SKM-1 (cell line): ENCODE measurements around the gene SASH1.

Experiments used
- DNase-seq: peaks from one replicate; lab custom pipeline; 2025; ENCODE audit not compliant: unreplicated experiment; lab: John Stamatoyannopoulos, UW

Gene SASH1

DNA sequence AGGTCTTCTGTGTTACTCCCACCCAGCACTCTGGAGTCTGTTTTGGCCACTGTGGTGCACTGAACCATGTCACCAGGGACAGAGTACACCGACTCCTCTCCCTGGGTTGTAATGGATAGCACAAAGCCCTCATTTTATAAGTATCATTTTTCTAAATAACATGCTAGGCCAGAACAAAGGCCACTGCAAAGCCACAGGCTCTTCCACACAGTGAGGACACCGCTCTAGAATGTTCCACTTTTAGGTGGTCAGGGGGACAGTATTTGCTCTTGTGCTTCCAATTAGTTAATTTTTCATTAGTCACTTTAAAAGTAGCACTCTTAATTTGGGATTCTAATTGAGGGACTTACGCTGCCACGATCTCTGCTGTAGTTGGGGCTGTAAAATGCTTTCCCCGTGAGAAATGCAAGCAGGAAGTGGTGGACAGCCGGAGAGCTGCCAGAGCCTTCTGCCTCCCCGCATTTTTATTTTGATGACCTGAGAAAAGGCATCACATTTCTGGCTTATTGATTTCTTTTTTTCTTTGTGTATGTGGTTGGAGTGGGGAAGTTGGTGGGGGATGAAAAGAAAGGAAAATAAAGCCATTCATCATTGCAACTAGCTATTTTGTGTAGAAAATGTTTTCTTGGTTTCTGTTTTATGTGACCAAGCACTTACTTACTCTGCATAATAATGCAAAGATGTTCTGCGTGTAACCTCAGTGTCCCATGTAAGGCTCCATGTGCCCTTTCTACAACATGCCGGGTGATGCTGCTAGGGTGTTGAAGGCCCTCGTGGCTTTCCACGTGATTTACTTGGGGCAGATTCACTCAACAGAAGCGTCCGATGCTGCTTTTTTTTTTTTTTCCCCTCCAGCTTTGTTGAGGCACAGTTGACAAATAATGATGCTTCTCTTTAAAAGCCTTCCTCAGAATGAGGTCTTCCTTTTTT lies 195.9 kb downstream of the SASH1 start:
- no peak for DNase-seq

DNA sequence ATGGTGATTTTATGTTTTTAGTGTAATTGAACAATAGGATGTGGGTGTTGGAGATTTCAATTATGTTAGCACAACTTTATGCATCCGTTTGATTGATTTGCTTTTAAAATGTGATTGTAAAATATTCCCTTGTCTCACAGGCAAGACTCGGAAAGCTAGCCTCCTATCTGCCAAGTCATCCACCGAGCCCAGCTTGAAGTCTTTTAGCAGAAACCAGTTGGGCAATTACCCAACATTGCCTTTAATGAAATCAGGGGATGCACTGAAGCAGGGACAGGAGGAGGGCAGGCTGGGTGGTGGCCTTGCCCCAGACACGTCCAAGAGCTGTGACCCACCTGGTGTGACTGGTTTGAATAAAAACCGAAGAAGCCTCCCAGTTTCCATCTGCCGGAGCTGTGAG lies 200.9 kb downstream of the SASH1 start:
- no peak for DNase-seq

DNA sequence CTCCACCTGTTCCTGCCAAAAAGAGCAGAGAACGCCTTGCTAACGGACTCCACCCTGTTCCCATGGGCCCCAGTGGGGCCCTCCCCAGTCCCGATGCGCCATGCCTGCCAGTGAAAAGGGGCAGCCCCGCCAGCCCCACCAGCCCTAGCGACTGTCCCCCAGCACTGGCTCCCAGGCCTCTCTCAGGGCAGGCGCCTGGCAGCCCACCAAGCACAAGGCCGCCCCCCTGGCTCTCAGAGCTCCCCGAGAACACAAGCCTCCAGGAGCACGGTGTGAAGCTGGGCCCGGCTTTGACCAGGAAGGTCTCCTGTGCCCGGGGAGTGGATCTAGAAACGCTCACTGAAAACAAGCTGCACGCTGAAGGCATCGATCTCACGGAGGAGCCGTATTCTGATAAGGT lies 201.8 kb downstream of the SASH1 start:
- DNase-seq = no peak

GRCh38 chr6:148545901-148546300 lies 203.3 kb downstream of the SASH1 start:
- DNase-seq = no peak

GRCh38 chr6:148547110-148547509 lies 204.5 kb downstream of the SASH1 start:
- no peak for DNase-seq

- DNase-seq = no peak
Measured at GRCh38 chr6:148548065-148548748, 205.6 kb downstream of the SASH1 start.

GRCh38 chr6:148548749-148549140 lies 206.1 kb downstream of the SASH1 start:
- no peak for DNase-seq

DNA sequence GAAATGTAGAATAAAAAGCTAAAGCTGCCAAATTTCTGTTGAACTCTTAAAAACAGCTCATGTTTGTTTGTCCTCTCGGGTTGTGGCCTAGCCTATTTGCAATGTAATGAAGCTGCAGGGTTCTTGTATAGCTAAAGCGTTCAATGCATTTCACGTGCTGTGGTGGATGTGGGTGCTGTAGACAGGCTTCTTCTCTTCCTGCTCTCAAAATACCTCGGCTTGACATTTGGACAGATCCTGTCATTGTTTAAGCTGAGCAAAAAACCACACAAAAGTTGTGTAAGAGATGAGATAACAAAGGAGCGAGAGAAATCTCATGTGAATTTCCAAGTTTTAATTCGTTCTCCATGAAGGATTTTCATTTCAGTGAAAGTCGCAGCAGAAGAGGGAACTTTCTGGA lies 207.9 kb downstream of the SASH1 start:
- DNase-seq = no peak

GRCh38 chr6:148551226-148551625 lies 208.6 kb downstream of the SASH1 start:
- no peak for DNase-seq

GRCh38 chr6:148556410-148556809 lies 213.8 kb downstream of the SASH1 start:
- DNase-seq = no peak

DNA sequence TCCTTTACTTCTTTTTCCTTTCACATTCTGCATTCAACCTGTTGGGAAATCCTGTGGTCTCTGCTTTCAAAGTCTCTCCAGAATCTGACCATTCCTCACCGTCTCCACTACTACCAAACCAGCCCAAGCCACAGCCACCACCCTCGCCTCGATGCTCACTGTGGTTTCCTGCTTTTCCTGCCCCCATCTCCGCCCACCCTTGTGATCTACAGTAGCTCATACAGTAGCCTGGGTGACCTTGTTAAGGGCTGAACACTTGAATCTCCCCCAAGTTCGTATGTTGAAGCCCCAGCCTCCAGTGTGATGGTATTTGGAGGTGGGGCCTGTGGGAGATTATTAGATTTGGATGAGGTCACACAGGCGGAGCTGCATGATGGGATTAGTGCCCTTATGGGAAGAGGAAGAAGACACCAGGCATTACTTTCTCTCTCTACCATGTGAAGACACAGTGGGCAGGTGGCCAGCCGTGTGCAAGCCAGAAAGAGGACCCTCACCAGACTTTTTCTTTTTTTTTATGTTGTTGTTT lies 215.2 kb downstream of the SASH1 start:
- peak; percentile 63 for DNase-seq

DNA sequence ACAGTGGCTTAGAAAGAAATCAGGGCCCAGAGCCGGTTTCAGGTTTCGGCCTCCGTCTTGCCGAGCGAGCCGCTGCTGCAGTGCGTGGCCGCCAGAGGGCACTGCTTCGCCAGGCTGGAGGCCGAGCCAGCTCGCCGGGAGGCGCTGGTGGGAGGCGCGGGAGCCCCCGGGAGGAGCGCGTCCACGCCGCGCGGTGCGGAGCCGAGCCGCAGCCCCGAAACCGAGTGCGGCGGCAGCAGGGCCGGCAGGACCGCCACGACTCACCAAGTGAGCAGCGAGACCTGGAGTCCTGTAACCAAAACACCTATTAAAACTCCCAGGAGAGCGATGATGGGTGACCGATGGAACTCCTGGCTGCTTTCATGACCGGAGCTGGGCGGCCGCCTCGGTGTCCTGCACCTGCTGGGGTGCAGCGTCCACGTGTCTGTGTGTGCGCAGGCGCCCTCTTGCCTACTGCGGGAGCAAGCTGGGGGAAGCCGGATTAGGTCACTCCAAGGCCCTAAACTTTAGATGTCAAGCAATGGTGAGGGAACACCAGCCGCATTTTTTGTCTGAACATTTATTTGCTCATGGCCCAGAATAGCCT lies 217.3 kb downstream of the SASH1 start:
- no peak for DNase-seq

- no peak for DNase-seq
Measured at GRCh38 chr6:148561629-148562028, 219.0 kb downstream of the SASH1 start.

DNA sequence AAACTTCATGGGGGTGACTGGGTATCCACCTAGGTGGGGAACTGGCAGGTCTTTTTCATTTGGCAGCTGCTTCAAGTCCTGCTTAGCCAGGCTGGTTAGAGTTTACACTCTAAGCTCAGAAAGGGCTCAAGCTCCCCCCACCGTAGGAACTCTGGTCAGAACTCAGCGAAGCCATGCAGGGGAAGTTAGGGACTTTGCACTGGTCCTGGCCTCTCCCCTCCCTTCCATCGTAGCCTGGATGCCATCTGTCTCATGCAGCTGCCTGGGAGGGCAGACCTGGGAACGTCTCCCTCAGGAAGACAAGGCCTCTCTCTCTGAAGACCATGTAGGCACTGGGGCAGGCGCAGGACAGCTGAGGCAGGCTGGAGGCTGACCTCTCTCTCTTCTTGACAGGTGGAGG lies 220.4 kb downstream of the SASH1 start:
- no peak for DNase-seq

- no peak for DNase-seq
Measured at GRCh38 chr6:148564494-148565035, 221.9 kb downstream of the SASH1 start.

- no peak for DNase-seq
Measured at GRCh38 chr6:148565321-148565926, 222.8 kb downstream of the SASH1 start.

DNA sequence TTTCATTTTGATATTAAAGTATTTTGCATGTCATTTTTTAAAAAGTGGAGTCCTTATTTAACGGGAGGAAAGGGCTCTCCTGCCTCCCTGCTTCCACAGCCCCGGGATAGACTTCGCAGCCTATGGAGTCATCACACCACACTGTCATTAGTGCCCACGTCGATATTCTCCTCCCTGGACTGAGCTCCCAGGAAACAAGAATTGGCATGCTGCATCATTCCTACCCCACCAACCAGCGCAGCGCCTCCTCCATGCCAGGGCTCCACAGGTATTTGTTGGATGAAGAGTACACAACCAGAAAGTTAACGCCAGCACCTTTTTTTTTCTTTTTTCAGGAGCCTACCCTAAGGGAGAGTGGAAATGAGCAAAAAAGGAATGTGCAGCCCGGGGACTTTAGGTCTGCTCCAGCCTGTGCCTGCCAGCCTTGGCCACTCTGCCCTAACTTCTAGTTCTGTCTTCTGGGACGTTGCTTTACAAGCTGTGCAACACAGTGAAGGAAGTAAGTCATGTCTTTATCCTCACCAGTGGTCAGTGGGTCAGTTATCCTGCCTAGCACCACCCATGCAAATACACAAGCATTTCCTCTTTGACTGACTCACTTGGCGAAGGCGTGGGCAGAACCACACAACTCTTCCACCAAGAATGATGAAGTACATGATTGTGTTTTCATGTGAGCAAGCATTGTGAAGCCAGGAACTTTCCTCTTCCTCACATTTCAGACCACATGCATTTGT lies 223.5 kb downstream of the SASH1 start:
- peak; percentile 23 for DNase-seq

DNA sequence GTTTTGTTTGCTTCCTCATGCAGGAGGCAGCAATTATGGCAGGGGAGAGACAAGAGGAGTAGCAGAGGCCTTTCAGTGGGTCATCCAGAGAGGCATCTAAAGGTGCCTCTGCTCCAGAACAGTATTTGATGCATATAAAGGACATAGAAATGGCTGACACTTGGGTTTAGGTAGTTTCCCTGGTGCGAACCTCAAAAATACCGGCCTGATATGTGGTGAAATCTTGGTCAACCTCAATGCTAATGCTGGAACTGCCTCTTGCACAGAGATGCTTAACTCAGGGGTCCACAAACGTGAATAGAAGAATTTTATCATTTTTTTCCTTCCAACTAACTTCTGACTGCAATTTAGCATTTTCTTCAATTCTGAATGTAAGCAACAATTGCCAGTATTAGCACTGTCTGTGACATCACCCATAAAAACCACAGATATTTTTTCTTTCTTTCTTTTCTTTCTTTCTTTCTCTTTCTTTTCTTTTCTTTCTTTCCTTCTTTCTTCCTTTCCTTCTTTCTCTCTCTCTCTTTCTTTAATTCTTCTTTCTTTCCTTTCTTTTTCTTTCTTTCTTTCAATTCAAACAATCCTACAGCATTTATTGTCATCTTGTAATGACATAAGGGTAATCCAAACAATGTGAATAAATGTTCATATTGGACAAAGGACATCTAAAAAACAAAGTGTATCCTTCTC lies 224.2 kb downstream of the SASH1 start:
- DNase-seq = no peak

DNA sequence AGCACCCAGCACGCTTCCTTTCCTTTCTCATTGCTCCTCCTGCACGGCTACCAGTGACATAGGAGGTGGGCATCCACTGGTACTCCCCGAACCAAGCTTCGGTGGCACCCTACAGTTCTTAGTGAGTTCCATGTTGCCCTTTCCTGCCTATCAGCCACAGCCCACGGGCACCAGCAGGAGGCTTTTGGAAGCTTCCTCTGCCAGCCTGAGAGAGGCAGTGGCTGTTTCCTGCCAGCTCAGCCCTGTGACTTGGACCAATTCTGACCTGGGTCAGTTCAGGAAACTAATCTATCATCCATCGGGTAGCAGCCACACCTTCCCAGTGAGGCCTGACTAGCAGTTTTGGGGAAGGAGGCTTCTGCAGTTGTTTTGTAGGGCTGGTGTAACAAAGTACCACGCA lies 227.8 kb downstream of the SASH1 start:
- no peak for DNase-seq
